GM19351 (cell line): ENCODE results near the gene HOXB2.

Source experiments
- ATAC-seq: cut with Tn5 transposase; IDR thresholded peaks from one replicate; pipeline ENCODE4 v1.9.1; 2021; ENCODE audit warnings: mild to moderate bottlenecking, moderate library complexity; ENCODE audit not compliant: unreplicated experiment

The HOXB2 gene

GRCh38 chr17:48553826-48554225 is 8.9 kb upstream of the HOXB2 start:
- no peak for ATAC-seq

DNA sequence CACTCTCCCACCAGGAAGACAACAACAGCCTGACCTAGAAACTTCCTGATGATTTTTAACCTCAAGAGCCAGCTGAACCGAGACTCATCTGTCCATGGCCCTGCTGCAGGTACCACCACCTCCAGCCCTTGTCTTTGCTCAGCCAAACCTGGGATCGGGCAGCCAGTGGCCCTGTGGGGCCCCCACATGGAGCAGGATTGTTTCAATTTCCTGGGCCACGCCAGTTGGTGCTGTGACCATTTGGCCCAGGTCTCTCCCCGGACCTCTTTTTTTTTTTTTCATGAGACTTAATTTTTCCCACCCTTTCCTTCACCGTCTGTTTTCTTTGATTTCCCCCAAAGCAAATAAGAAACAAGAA is 8.3 kb upstream of the HOXB2 start:
- no peak for ATAC-seq

DNA sequence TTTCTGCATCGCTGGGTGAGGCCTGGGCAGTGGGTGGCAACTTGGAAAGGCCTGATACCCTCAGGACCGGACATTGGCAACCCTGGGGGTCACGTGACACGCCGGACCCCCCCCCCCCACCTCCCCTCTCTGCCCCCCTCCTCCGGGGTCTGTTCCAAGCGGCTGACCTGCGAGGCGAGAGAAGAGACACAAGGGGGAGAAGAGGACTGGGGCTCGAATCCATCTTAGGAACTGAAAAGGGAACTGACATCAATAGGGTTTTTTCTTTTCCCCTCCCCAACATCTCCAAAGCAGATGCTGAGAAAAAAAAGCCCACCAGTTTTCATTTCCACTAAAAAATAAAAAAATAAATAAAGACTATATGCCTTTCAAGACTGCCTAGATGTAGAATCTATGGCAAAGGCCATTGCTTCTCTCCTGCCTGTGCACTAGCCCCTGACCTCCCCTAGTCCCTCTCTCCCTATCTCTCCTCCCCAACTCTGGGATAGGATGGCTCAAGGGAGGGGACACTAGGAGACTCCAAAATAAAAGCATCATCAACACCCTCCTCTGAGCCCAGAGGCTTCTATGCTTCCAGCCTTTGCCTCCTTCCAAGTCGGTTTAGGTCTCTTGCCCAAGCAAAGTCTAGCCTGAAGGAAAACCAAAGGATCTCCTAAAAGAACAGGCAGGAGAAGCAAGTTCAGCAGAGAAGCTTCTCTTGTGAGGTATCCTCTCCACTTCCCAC is 7.7 kb upstream of the HOXB2 start:
- ATAC-seq = no peak

- ATAC-seq = no peak
Observed at GRCh38 chr17:48551596-48552465, 6.9 kb upstream of the HOXB2 start.

DNA sequence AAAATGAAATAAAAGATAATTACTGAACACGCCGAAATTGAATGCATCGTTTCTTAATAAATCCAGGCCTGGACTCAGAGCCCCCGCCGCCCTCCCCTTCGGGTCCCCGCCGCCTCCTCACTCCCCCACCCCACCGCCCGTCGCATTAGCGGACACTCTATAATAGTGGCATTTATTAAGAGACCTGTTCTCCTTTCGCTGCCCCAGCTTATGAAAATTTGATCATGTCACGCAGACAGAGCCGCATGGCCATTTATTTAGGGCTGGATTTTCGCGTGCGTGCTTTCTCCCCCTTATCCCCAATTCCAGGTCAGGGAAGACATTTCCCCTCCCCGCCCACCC is 6.3 kb upstream of the HOXB2 start:
- ATAC-seq = no peak

DNA sequence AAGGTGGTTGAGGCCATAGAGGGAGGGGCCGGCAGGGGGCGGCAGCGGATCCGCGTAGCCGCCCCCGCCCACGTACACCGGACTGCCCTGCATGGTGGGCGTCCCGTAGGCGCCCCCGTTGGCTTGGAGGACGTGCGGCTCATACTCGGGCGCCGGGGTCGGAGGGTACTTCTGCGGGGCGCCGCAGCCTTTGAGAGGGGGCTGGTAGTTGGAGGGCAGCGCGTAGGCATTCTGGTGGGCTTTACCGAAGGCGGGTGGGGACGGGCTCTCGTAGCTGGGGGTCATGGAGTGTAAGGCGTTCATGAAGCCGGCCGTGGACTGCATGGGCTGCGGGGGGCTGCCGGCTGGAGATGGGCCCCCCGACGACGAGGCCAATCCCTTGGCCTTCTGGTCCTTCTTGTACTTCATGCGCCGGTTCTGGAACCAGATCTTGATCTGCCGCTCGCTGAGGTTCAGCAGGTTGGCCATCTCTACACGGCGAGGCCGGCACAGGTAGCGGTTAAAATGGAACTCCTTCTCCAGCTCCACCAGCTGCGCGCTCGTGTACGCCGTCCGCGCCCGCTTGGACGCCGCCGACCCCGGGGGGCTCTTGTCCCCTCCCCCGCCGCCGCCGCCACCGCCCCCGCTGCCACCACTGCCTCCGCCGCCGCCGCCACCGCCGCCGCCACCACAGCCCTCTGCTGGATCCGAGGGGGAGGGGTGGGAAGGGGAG is 5.7 kb upstream of the HOXB2 start:
- no peak for ATAC-seq

DNA sequence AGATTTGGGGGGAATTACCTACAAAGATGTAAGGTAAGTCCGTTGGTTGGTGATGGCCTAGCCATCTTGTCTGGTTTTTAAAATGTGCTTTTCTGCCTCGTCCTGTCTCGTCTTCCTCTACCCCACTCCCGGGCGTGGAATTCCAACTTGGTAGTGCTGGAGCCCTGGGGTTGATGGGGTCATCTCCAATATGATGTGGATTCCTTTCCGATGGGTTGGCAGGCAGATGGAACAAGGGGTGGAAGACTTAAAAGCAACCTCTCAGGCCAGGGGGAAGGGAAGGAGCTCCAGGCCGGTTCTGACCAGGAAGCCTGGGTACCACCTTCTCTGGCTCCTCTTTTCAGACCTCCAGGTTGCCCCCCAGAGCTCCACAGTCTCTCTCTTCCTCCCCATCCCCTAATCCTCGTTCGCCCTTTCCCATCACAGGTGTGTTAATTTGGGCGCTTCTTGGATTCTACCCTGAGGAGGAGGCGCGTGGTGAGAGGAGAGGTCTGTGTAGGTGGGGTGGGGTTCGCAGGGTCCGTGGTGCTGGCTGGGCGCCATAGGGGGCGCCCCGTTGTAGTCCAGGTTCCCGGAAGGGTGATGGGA is 5.1 kb upstream of the HOXB2 start:
- ATAC-seq = no peak

DNA sequence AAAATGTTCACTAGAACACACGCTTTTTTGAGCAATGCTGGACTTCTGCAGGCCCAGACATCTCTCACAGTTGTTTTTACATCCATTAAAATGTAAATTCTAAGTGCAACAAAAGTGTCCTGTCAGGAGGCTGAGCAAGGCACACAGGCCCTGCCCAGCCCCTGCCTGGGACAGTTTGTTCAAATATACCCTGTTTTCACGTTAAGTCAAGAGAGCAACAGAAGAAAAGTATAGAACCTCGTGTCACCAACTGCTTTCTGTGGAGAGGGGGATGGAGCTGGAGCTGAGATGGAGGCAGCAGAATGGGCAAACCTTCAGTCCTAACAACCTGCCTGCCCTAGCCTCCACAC is 4.3 kb upstream of the HOXB2 start:
- no peak for ATAC-seq

- ATAC-seq = no peak
Observed at GRCh38 chr17:48548523-48549280, 3.8 kb upstream of the HOXB2 start.

DNA sequence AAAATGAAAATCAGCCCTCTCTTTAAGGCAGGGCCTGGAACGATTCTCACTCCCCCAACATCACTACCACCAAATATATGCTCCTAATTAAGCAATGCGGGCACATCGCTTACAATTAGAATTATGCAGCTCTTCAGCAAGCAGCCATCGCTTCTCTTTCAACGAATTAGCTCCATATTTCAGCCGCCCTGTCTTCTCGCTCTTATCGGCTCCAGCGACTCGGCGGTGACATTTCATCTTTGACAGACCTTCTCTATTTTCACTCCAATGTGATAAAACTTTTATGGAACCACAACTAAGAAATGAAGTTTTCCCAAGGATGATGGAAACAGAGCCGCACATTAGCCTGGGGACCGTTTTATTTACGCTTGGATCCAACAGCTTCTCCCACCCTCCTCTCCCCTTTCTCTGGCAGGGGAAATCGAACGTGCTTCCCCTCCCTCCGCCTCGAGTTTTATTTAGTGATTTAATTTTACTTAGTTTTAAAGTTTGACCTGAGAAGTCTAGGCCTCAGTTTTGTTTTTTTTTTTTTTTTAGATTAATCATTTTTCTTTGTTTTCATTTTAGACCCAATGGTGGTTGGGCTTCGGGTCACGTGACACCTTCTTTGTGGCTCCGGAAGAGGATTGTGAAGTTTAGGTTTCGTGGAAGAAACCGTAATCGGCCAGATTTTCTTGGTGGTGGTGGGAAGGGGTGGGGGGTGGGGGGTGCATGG is 3.1 kb upstream of the HOXB2 start:
- ATAC-seq = no peak

DNA sequence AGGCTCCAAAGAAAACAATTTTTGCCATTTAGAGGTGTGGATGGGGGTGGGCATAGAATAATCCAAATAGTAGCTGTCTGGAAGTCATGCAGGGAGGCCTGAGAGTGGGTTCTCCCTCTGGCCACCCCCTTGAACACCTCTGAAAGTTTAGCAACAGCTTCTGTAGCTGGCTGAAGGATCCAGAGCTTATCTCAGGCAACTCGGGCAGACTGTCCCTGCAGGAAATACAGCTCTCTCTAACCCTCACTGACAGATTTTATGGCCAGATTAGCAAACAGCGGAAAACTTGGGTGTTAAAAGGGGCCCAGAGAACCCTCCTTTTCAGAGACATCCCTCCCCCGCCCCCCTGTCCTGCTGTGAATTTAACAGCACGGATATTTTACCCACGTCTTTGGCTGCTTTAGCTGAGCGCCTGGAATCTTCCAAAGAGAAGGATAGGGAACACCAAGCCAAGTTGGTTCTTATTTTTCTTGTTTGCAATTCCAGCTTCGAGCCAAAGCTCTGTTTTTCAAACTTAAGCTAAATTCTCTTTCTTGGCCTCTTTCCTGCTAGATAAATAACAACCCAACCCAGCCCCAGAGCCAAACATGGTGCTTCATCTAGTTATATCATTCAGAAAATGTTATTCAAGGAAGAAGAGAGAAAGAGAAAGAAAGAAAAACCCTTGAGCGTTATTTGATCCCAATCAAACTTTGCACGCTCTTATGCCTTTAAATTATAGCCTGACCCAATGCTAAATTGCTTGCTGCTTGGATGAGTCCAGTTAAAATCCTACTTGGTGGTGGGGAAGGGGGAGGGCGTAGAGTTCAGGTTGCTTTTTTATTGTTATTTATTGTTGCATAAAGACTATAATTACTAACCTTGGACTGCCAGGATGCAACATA is 2.3 kb upstream of the HOXB2 start:
- ATAC-seq = no peak

- no peak for ATAC-seq
Observed at GRCh38 chr17:48546137-48546923, 1.4 kb upstream of the HOXB2 start.

DNA sequence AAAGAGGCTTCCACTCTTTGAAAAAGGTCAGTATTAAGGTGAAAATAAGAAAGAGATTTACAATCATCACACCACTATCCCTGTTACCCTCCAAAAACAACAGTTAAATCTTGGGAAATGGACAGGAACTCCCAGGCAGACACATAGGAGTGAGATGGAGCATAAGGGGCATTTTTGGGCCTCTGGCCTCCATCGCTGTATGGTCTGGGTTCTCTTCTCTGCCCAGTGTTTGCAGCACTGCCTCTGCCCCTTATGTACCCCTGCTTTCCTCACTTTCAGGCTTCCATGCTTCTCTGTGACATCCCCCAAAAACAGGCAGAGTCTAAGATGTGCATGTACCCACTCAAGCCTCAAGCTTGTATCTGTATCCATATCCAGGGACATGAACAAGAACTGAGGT is 630 bp upstream of the HOXB2 start:
- ATAC-seq = no peak

DNA sequence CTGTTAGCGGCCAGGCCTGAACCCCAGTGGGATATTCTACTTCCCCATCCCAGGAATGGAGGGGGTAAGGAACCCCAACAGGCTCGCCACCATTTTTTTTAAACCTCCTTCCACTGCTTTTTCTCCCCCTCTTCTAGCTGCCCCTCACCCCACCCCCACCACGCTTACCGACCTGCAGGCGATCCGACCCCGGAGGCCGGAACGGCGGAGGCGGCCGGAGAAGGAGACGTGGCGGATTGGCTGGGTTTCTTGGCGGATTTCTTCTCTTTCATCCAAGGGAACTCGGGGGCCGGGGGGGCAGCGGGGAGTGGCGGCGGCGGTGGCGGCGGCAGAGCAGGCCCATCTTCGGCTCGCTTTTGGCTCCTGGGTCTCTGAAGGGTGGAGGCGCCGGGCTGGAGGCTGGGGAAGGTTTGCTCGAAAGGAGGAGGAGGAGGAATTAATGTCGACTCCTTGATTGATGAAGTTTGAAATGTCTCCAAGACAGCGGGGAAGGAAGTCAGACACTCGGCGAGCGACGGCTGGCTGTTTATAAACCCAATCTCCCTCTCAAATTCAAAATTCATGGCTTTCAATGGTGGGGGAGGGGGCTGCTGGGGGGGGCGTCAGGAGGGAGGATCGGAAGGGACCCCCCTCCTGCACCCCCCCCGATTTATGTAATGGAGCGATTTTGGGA is 424 bp downstream of the HOXB2 start:
- no peak for ATAC-seq

GRCh38 chr17:48543854-48544348 is 1.0 kb downstream of the HOXB2 start:
- no peak for ATAC-seq

GRCh38 chr17:48543107-48543853 is 1.6 kb downstream of the HOXB2 start:
- no peak for ATAC-seq

- no peak for ATAC-seq
Observed at GRCh38 chr17:48542698-48543106, 2.2 kb downstream of the HOXB2 start.
